Cardiac muscle cell (in vitro differentiated cells and primary cell): ENCODE results near the gene EARS2. TPM values are rescaled to one million over a fixed set of nuclear protein-coding genes. Genes with fewer than 3 reads are reported as not detected.
"Not testable (repeated sequence)": the region's sequence is repeated elsewhere in the genome, so short reads cannot be mapped to it uniquely, and the experiment has no call there.

Experiments
- DNase-seq, 2 donors: peaks; one replicate each; pipeline versions ENCODE4 v3.0.0 to v3.0.0-alpha.2; 2010 to 2017; ENCODE audit warnings: low read depth in 1 of 2, low spot score in 1 of 2
- H3K27ac ChIP-seq: fragments of 200-600 bp; sonication (generic); 2 replicates; pipeline ENCODE4 v1.5.1; 2016
- H3K27me3 ChIP-seq: fragments of 200-600 bp; sonication (generic); 2 replicates; pipeline ENCODE4 v1.6.0; 2016; ENCODE audit warnings: control low read depth
- H3K36me3 ChIP-seq: fragments of 200-600 bp; sonication (generic); 2 replicates; pipeline ENCODE4 v1.5.1; 2016; ENCODE audit warnings: control low read depth
- H3K4me1 ChIP-seq: fragments of 200-600 bp; sonication (generic); 2 replicates; pipeline ENCODE4 v1.8.1; 2017; ENCODE audit warnings: low read depth, mild to moderate bottlenecking, mixed run types
- H3K4me3 ChIP-seq: fragments of 200-600 bp; sonication (generic); 2 replicates; pipeline ENCODE4 v1.5.1; 2016; ENCODE audit warnings: mild to moderate bottlenecking
- H3K9me3 ChIP-seq: fragments of 200-600 bp; sonication (generic); 2 replicates; pipeline ENCODE4 v1.5.1; 2017; ENCODE audit warnings: low read depth, mild to moderate bottlenecking, control low read depth
- polyA plus RNA-seq: library from polyadenylated mRNA; unstranded; fragments of >200 nt; fragmentation: Nextera tagmentation; extraction: Ambion mirVana; gene quantifications from 2 replicates; pipeline ENCODE4 v1.2.1, GENCODE V29; 2016
- total RNA-seq: library from RNA; depleted of rRNA; stranded (reverse); fragments of >200 nt; gene quantifications from 2 replicates; pipeline ENCODE4 v1.2.3, GENCODE V29; 2016
- TF ChIP-seq, protein P1 (sequence below): IDR thresholded peaks from 2 replicates; pipeline ENCODE4 v1.5.1; 2012; ENCODE audit warnings: low read depth, mild to moderate bottlenecking, low read length

EARS2 gene
- total and polyA plus RNA-seq, 2 experiments from 2014 or later, result 23.3 to 57.2 TPM

DNA sequence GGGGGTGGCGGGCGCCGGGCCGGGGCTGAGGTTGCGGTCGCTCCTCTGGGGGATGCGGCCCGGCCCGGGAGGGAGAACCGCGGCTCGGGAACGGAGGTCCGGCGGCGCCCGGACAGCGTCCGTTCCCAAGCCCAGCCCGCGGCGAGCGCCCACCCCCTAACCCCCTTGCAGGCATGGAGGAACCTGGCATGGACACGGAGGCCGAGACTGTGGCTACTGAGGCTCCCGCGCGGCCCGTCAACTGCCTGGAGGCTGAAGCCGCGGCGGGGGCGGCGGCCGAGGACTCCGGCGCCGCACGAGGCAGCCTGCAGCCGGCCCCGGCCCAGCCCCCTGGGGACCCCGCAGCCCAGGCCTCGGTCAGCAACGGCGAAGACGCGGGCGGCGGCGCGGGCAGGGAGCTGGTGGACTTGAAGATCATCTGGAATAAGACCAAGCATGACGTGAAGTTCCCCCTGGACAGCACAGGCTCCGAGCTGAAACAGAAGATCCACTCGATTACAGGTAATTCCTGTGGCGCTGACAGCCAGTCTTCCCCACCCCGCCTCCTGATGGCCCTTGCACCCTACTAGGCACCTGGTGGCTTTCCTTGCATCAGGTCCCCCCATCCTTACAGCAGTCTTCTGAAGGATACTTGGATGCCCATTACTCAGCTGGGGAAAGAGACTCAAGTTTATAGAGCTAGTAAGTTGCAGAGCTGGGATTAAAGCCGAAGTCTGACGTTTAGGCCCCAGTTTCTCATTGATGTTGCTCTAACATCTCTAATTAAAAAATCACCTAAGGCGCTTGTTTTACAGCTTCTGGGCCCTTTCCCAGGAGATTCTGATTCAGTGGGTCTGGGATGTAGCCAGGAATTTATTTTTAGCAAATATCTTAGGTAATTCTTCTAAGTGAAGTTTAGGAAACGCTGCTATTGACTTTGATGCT is 891 bp upstream of the EARS2 start:
- Histone ChIP-seq H3K27me3 (no peaks in the 10 kb centered on the region), H3K9me3 (no peaks in the 10 kb centered on the region), H3K4me1 (peaks cover 3% of the 10 kb centered on the region), H3K36me3 (peaks cover 27% of the 10 kb centered on the region), H3K4me3 (peak overlapping the region; percentile 92), H3K27ac (peak overlapping the region; percentile 94)
- TF ChIP-seq, protein P1, sequence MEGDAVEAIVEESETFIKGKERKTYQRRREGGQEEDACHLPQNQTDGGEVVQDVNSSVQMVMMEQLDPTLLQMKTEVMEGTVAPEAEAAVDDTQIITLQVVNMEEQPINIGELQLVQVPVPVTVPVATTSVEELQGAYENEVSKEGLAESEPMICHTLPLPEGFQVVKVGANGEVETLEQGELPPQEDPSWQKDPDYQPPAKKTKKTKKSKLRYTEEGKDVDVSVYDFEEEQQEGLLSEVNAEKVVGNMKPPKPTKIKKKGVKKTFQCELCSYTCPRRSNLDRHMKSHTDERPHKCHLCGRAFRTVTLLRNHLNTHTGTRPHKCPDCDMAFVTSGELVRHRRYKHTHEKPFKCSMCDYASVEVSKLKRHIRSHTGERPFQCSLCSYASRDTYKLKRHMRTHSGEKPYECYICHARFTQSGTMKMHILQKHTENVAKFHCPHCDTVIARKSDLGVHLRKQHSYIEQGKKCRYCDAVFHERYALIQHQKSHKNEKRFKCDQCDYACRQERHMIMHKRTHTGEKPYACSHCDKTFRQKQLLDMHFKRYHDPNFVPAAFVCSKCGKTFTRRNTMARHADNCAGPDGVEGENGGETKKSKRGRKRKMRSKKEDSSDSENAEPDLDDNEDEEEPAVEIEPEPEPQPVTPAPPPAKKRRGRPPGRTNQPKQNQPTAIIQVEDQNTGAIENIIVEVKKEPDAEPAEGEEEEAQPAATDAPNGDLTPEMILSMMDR, result no peak
- DNase-seq, result peak; percentile 43 to 49

DNA sequence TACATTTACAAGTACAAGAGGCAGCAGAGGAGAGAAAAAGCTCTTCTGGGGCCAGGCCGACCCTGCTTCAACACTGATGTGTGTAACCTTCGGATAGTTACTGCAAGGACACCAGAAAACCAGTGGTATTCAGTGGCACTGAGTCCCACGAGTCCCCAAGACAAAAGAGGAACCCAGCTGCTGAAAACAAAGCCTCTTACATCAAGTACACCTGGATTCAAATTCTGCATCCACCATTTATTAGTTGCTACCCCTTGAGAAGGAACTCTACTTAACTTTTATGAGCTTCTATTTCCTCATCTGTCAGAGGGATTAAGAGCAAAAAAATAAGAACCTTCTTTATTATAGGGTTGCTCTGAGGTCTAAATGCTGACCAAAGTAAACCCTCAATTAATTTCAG is 2.6 kb downstream of the EARS2 start:
- no peaks in the 10 kb centered on the region for H3K9me3 ChIP-seq
- peak overlapping the region; percentile 12 for H3K27ac ChIP-seq
- H3K4me3 ChIP-seq, result no peak overlapping the region
- H3K36me3 ChIP-seq, result peaks cover 19% of the 10 kb centered on the region
- DNase-seq, result no peak
- H3K27me3 ChIP-seq, result no peaks in the 10 kb centered on the region
- H3K4me1 ChIP-seq, result peaks cover 3% of the 10 kb centered on the region
- TF ChIP-seq, protein P1, result no peak

DNA sequence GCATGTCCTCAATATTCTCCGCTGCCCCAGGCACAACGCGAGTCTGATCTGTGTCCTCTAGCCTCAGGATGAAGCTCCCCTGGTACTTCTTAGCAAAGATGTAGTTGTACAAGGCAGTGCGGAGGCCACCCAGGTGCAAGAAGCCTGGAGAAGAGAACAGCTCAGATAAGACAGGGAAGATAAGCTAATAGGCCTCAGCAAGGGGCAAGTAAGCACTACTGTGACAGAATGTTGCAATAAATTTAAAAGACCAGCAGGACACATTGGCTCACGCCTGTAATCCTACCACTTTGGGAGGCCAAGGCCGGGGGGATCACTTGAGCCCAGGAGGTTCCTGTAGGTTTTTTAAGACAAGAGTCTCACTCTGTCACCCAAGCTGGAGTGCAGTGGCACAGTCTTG is 5.0 kb downstream of the EARS2 start:
- H3K36me3 ChIP-seq, result peaks cover 24% of the 10 kb centered on the region
- H3K4me1 ChIP-seq, result no peaks in the 10 kb centered on the region
- H3K27ac ChIP-seq, result no peak overlapping the region
- TF ChIP-seq, protein P1, result no peak
- DNase-seq, result no peak
- no peaks in the 10 kb centered on the region for H3K27me3 ChIP-seq
- no peaks in the 10 kb centered on the region for H3K9me3 ChIP-seq
- H3K4me3 ChIP-seq, result no peak overlapping the region

DNA sequence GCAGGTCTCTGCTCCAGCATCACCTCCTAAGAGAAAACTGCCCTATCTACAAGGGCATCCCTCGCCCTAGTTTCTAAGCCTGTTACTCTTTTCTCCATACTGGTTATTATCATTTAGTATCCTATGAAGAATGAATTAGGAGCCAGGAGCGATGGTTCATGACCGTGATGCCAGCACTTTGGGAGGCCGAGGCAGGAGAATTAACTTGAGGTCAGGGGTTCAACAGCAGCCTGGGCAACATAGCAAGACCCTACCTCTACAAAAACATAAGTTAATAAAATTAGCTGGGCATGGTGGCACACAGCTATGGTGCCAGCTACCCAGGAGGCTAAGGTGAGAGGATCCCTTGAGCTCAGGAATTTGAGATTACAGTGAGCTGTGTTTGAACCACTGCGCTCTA is 7.2 kb downstream of the EARS2 start:
- DNase-seq, result no peak
- TF ChIP-seq, protein P1, result no peak
- Histone ChIP-seq H3K27ac (no peak overlapping the region), H3K27me3 (no peaks in the 10 kb centered on the region), H3K9me3 (no peaks in the 10 kb centered on the region), H3K4me1 (no peaks in the 10 kb centered on the region), H3K36me3 (peaks cover 33% of the 10 kb centered on the region), H3K4me3 (no peak overlapping the region)

DNA sequence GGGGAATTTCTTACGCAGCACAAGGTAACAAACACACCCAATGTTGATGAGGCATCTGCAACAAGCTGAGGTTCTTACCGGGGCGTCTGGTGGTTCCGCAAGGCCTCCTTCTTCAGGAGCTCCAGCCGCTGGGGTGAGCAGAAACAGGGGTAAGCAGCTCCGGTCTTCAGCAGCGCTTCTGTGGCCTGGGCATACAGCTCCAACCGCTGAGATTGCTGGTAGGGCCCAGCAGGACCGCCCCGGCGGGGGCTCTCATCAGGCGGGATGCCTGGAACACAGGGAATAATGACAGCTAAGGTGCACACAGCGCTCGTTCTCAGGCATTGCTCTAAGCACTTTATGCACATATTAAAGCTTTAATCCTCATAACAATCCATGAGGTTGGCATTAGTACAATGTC is 12.7 kb downstream of the EARS2 start:
- H3K4me1 ChIP-seq, result no peaks in the 10 kb centered on the region
- H3K27me3 ChIP-seq, result no peaks in the 10 kb centered on the region
- no peak for DNase-seq
- no peak overlapping the region for H3K4me3 ChIP-seq
- H3K36me3 ChIP-seq, result peaks cover 40% of the 10 kb centered on the region
- TF ChIP-seq, protein P1, result no peak
- no peak overlapping the region for H3K27ac ChIP-seq
- no peaks in the 10 kb centered on the region for H3K9me3 ChIP-seq

DNA sequence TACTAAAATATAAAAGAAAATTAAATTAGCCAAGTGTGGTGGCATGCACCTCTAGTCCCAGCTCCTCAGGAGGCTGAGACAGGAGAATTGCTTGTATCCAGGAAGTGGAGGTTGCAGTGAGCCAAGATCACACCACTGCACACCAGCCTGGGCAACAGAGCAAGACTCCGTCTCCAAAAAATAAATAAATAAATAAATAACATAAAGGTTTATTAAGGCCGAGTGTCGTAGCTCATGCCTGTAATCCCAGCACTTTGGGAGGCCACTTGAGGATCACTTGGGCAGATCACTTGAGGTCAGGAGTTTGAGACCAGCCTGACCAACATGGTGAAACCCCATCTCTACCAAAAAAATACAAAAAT is 16.4 kb downstream of the EARS2 start:
- H3K27me3 ChIP-seq, H3K4me3 ChIP-seq, H3K27ac ChIP-seq, H3K4me1 ChIP-seq, H3K9me3 ChIP-seq, DNase-seq: not testable (repeated sequence)
- H3K36me3 ChIP-seq, result peaks cover 27% of the 10 kb centered on the region
